Measurements from ENCODE around the gene HORMAD2. TPM values are rescaled to one million over a fixed set of nuclear protein-coding genes. Genes with fewer than 3 reads are reported as not detected.
"Not testable (repeated sequence)": the region's sequence is repeated elsewhere in the genome, so short reads cannot be mapped to it uniquely, and the experiment has no call there.

HORMAD2 gene
- total and polyA plus RNA-seq, 2 donors: 0.09 to 0.11 TPM

- no peak overlapping the region for H3K4me3 ChIP-seq (ENCODE audit: low read length in 2 of 2)
- H3K9me3 ChIP-seq (ENCODE audit: control insufficient read depth in 2 of 2, insufficient read depth in 1 of 2, low read length in 1 of 2): no peaks in the 10 kb centered on the region
- DNase-seq (ENCODE audit: low read depth in 6 of 9, low spot score in 9 of 9): peak in 4 of 9 donors; percentile 28 to 63 (median 41)
- H3K36me3 ChIP-seq (ENCODE audit: control insufficient read depth in 2 of 2, insufficient read depth in 2 of 2, low read length in 1 of 2): no peaks in the 10 kb centered on the region
- peaks cover 16 to 24% of the 10 kb centered on the region in 2 donors for H3K4me1 ChIP-seq (ENCODE audit: control insufficient read depth in 2 of 2, insufficient read depth in 2 of 2, low read length in 2 of 2)
- WGBS: 36% methylated on average over 11 of the region's 11 CpGs
- H3K27me3 ChIP-seq (ENCODE audit: control insufficient read depth in 2 of 2, insufficient read depth in 1 of 2, low read length in 1 of 2): no peaks in the 10 kb centered on the region
- peak overlapping the region; percentile 1 to 73 for H3K27ac ChIP-seq (ENCODE audit: low read depth in 1 of 2, low read length in 1 of 2)
These were observed 116.0 kb downstream of the HORMAD2 start for GRCh38 chr22:30196141-30196879.

- 58% methylated on average over 2 of the region's 2 CpGs for WGBS
- peak overlapping the region; percentile 40 to 73 for H3K27ac ChIP-seq (ENCODE audit: low read depth in 1 of 2, low read length in 1 of 2)
- no peaks in the 10 kb centered on the region for H3K36me3 ChIP-seq (ENCODE audit: control insufficient read depth in 2 of 2, insufficient read depth in 2 of 2, low read length in 1 of 2)
- peaks cover 16 to 24% of the 10 kb centered on the region in 2 donors for H3K4me1 ChIP-seq (ENCODE audit: control insufficient read depth in 2 of 2, insufficient read depth in 2 of 2, low read length in 2 of 2)
- no peak for DNase-seq (ENCODE audit: low read depth in 6 of 9, low spot score in 9 of 9)
- H3K4me3 ChIP-seq (ENCODE audit: low read length in 2 of 2): no peak overlapping the region
- no peaks in the 10 kb centered on the region for H3K27me3 ChIP-seq (ENCODE audit: control insufficient read depth in 2 of 2, insufficient read depth in 1 of 2, low read length in 1 of 2)
- no peaks in the 10 kb centered on the region for H3K9me3 ChIP-seq (ENCODE audit: control insufficient read depth in 2 of 2, insufficient read depth in 1 of 2, low read length in 1 of 2)
These were observed 116.6 kb downstream of the HORMAD2 start for GRCh38 chr22:30196880-30197336.

GRCh38 chr22:30197389-30197788, 117.1 kb downstream of the HORMAD2 start:
- Histone ChIP-seq H3K27ac (ENCODE audit: low read depth in 1 of 2, low read length in 1 of 2) (peak overlapping the region; percentile 40 to 73), H3K36me3 (ENCODE audit: control insufficient read depth in 2 of 2, insufficient read depth in 2 of 2, low read length in 1 of 2) (no peaks in the 10 kb centered on the region), H3K9me3 (ENCODE audit: control insufficient read depth in 2 of 2, insufficient read depth in 1 of 2, low read length in 1 of 2) (no peaks in the 10 kb centered on the region), H3K4me3 (ENCODE audit: low read length in 2 of 2) (no peak overlapping the region), H3K4me1 (ENCODE audit: control insufficient read depth in 2 of 2, insufficient read depth in 2 of 2, low read length in 2 of 2) (peaks cover 12 to 24% of the 10 kb centered on the region in 2 donors), H3K27me3 (ENCODE audit: control insufficient read depth in 2 of 2, insufficient read depth in 1 of 2, low read length in 1 of 2) (no peaks in the 10 kb centered on the region)
- no peak for DNase-seq (ENCODE audit: low read depth in 6 of 9, low spot score in 9 of 9)

- H3K9me3 ChIP-seq (ENCODE audit: control insufficient read depth in 2 of 2, insufficient read depth in 1 of 2, low read length in 1 of 2): no peaks in the 10 kb centered on the region
- H3K27ac ChIP-seq (ENCODE audit: low read depth in 1 of 2, low read length in 1 of 2): no peak overlapping the region
- WGBS: 98% methylated on average over 5 of the region's 5 CpGs
- no peaks in the 10 kb centered on the region for H3K36me3 ChIP-seq (ENCODE audit: control insufficient read depth in 2 of 2, insufficient read depth in 2 of 2, low read length in 1 of 2)
- no peak overlapping the region for H3K4me3 ChIP-seq (ENCODE audit: low read length in 2 of 2)
- H3K4me1 ChIP-seq (ENCODE audit: control insufficient read depth in 2 of 2, insufficient read depth in 2 of 2, low read length in 2 of 2): peaks cover 11 to 28% of the 10 kb centered on the region in 2 donors
- H3K27me3 ChIP-seq (ENCODE audit: control insufficient read depth in 2 of 2, insufficient read depth in 1 of 2, low read length in 1 of 2): no peaks in the 10 kb centered on the region
- DNase-seq (ENCODE audit: low read depth in 6 of 9, low spot score in 9 of 9): no peak
These were observed 118.0 kb downstream of the HORMAD2 start for GRCh38 chr22:30198152-30198825.

GRCh38 chr22:30198921-30199320, 118.7 kb downstream of the HORMAD2 start:
- Histone ChIP-seq H3K27me3 (ENCODE audit: control insufficient read depth in 2 of 2, insufficient read depth in 1 of 2, low read length in 1 of 2) (no peaks in the 10 kb centered on the region), H3K9me3 (ENCODE audit: control insufficient read depth in 2 of 2, insufficient read depth in 1 of 2, low read length in 1 of 2) (no peaks in the 10 kb centered on the region), H3K4me1 (ENCODE audit: control insufficient read depth in 2 of 2, insufficient read depth in 2 of 2, low read length in 2 of 2) (peaks cover 11 to 28% of the 10 kb centered on the region in 2 donors), H3K4me3 (ENCODE audit: low read length in 2 of 2) (no peak overlapping the region), H3K27ac (ENCODE audit: low read depth in 1 of 2, low read length in 1 of 2) (no peak overlapping the region), H3K36me3 (ENCODE audit: control insufficient read depth in 2 of 2, insufficient read depth in 2 of 2, low read length in 1 of 2) (no peaks in the 10 kb centered on the region)
- WGBS: 98% methylated on average over 4 of the region's 4 CpGs
- no peak for DNase-seq (ENCODE audit: low read depth in 6 of 9, low spot score in 9 of 9)

GRCh38 chr22:30200905-30201304, 120.6 kb downstream of the HORMAD2 start:
- not testable (repeated sequence) for DNase-seq (ENCODE audit: low read depth in 6 of 9, low spot score in 9 of 9); H3K4me3 ChIP-seq (ENCODE audit: low read length in 2 of 2); H3K27ac ChIP-seq (ENCODE audit: low read depth in 1 of 2, low read length in 1 of 2); H3K36me3 ChIP-seq (ENCODE audit: control insufficient read depth in 2 of 2, insufficient read depth in 2 of 2, low read length in 1 of 2); H3K9me3 ChIP-seq (ENCODE audit: control insufficient read depth in 2 of 2, insufficient read depth in 1 of 2, low read length in 1 of 2); H3K27me3 ChIP-seq (ENCODE audit: control insufficient read depth in 2 of 2, insufficient read depth in 1 of 2, low read length in 1 of 2)
- WGBS: 97% methylated on average over 10 of the region's 10 CpGs
- peaks cover 10 to 35% of the 10 kb centered on the region in 2 donors for H3K4me1 ChIP-seq (ENCODE audit: control insufficient read depth in 2 of 2, insufficient read depth in 2 of 2, low read length in 2 of 2)

- no peak for DNase-seq (ENCODE audit: low read depth in 6 of 9, low spot score in 9 of 9)
- 96% methylated on average over 3 of the region's 3 CpGs for WGBS
- Histone ChIP-seq H3K36me3 (ENCODE audit: control insufficient read depth in 2 of 2, insufficient read depth in 2 of 2, low read length in 1 of 2) (no peaks in the 10 kb centered on the region), H3K27ac (ENCODE audit: low read depth in 1 of 2, low read length in 1 of 2) (peak overlapping the region in 1 of 2 donors; percentile 37), H3K27me3 (ENCODE audit: control insufficient read depth in 2 of 2, insufficient read depth in 1 of 2, low read length in 1 of 2) (no peaks in the 10 kb centered on the region), H3K4me1 (ENCODE audit: control insufficient read depth in 2 of 2, insufficient read depth in 2 of 2, low read length in 2 of 2) (peaks cover under 1 to 25% of the 10 kb centered on the region in 2 donors), H3K9me3 (ENCODE audit: control insufficient read depth in 2 of 2, insufficient read depth in 1 of 2, low read length in 1 of 2) (no peaks in the 10 kb centered on the region), H3K4me3 (ENCODE audit: low read length in 2 of 2) (no peak overlapping the region)
These were observed 121.7 kb downstream of the HORMAD2 start for GRCh38 chr22:30201945-30202344.

GRCh38 chr22:30202531-30203006, 122.3 kb downstream of the HORMAD2 start:
- Histone ChIP-seq H3K27ac (ENCODE audit: low read depth in 1 of 2, low read length in 1 of 2) (peak overlapping the region; percentile 39 to 41), H3K4me3 (ENCODE audit: low read length in 2 of 2) (no peak overlapping the region), H3K27me3 (ENCODE audit: control insufficient read depth in 2 of 2, insufficient read depth in 1 of 2, low read length in 1 of 2) (no peaks in the 10 kb centered on the region), H3K4me1 (ENCODE audit: control insufficient read depth in 2 of 2, insufficient read depth in 2 of 2, low read length in 2 of 2) (peaks cover 0 to 21% of the 10 kb centered on the region in 2 donors), H3K9me3 (ENCODE audit: control insufficient read depth in 2 of 2, insufficient read depth in 1 of 2, low read length in 1 of 2) (no peaks in the 10 kb centered on the region), H3K36me3 (ENCODE audit: control insufficient read depth in 2 of 2, insufficient read depth in 2 of 2, low read length in 1 of 2) (no peaks in the 10 kb centered on the region)
- no peak for DNase-seq (ENCODE audit: low read depth in 6 of 9, low spot score in 9 of 9)
- 92% methylated on average over 9 of the region's 9 CpGs for WGBS
